Stimulated activated CD8-positive, alpha-beta memory T cell treated with anti-CD3 and anti-CD28 coated beads, Interleukin-12 subunit alpha, Interleukin-12 subunit beta, amount 100 ng/mL, for 1 hour (primary cell): ENCODE results near the gene MAP3K5.

Experiments used
- DNase-seq: peaks from one replicate; pipeline ENCODE4 v3.0.0-alpha.2; 2020; ENCODE audit warnings: low read depth

The MAP3K5 gene

DNA sequence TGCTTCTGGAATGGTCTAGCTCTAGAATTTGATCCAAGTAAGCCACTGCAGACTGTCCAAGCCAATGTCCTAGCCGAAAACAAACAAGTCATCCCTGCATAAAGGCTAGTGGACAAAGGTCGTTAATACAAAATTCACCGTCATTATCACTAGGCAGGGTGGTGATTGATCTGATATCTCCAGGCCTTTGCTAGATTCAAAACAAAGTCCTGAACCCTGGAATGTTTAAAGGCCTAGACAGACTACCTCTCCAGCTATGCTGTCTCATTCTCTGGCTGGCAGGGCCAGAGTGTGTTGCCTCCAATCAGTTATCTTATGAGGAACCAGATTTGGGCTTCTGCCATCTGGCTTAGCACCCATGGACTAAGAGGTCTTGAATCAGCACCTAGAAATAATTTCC is 280.4 kb downstream of the MAP3K5 start:
- no peak for DNase-seq

DNA sequence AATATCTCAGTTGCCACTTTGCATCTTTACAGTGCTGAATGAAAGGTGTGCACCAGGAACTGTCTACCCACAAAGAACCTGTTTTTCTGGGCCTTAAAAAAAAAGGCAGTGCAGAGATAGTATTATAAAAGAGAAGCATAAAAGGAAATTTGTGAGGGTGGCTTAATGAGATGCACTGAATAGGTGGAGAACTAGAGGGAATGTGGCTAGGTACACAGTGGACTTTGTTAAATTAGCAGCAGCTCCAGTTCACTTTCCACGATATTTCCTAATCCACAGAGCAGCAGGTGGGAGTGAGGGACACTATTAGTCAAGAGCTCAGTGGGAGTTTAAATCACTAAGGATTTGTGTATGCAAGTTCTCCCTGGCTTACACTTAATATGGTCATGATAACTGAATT is 280.9 kb downstream of the MAP3K5 start:
- DNase-seq: no peak

- DNase-seq: no peak
Measured at GRCh38 chr6:136510782-136511181, 281.5 kb downstream of the MAP3K5 start.

DNA sequence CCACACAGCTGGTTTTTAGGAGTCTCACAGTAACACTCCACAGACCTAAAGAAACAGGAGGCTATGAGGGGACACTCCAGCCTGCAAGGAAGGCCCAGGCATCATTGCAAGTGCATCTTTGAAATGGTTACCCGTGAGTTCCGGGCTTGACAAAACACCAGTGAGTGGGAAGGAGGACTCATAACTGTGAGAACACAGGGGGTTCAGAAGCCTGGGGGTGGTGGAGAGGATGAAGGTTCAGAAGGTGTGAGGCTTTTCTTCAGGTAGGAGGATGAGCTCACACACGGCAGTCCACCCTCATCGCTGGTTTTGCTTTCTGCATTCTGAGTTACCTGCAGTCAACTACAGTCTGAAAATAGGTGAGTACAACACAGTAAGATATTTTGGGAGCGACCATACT is 282.0 kb downstream of the MAP3K5 start:
- DNase-seq: no peak

GRCh38 chr6:136508725-136509392 is 283.4 kb downstream of the MAP3K5 start:
- no peak for DNase-seq
